Measurements from ENCODE around the gene AGBL4. TPM values are rescaled to one million over a fixed set of nuclear protein-coding genes. Genes with fewer than 3 reads are reported as not detected.

Gene AGBL4
- total and polyA plus RNA-seq, 9 of the 15 experiments (the other 6 are each of a cell fraction or from before 2014, with no cell fraction given): 0.11 TPM; not detected in 7

- TF ChIP-seq ZNF511 (CRISPR knock-in tag; IDR thresholded peaks at IDR 0.05) (0 out of 2 replicates have a peak, but pooled peaks have one; percentile 29), POLR2A (conservative IDR thresholded peaks at IDR 0.05) (no peak), NCOA1 (IDR thresholded peaks at IDR 0.05; ENCODE audit: low read depth) (0 out of 2 replicates have a peak, but pooled peaks have one; percentile 45), REST (IDR thresholded peaks at IDR 0.05; ENCODE audit: borderline replicate concordance) (peak; percentile 100), REST (CRISPR knock-in tag; IDR thresholded peaks at IDR 0.05; ENCODE audit: low read depth) (peak; percentile 97), ZNF766 (CRISPR knock-in tag; conservative IDR thresholded peaks at IDR 0.05) (peak; percentile 78), ZNF395 (CRISPR knock-in tag; IDR thresholded peaks at IDR 0.05) (no peak), RNF219 (CRISPR knock-in tag; IDR thresholded peaks at IDR 0.05) (no peak), ZBTB8A (IDR thresholded peaks at IDR 0.05; ENCODE audit: partially characterized antibody) (no peak), SFPQ (IDR thresholded peaks at IDR 0.05; ENCODE audit: low read depth, low read length) (no peak), SMAD4 (CRISPR knock-in tag; conservative IDR thresholded peaks at IDR 0.05) (peak; percentile 35; the same call in 1 of the 2 replicates), ZNF586 (CRISPR knock-in tag; conservative IDR thresholded peaks at IDR 0.05) (no peak)
These were observed 1492.9 kb downstream of the AGBL4 start (continued) for GRCh38 chr1:48530727-48531351.
